NCI-H226 (cell line): ENCODE measurements around the gene IRAK1.

Source experiments
- DNase-seq: peaks from one replicate; pipeline ENCODE4 v3.0.0-alpha.2; 2015

The IRAK1 gene

DNA sequence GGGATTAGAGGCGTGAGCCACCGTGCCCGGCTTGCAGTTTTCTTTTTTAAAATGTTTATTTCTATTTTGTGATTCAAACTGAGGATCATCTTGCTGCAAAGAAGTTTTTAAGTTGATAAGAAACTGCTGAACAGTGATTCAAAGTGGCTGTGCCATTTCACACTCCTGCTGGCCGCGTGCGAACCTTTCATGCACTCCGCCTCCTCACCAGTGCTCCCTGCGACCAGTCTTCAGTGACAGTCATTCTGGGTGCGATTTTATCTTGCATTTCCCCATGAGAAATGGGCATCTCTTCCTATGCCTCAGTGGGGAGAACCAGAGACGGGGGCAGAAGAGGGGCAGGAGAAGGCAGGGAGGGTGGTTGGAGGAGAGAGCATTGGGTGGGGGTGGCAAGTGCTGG is 25.7 kb downstream of the IRAK1 start:
- DNase-seq = no peak

DNA sequence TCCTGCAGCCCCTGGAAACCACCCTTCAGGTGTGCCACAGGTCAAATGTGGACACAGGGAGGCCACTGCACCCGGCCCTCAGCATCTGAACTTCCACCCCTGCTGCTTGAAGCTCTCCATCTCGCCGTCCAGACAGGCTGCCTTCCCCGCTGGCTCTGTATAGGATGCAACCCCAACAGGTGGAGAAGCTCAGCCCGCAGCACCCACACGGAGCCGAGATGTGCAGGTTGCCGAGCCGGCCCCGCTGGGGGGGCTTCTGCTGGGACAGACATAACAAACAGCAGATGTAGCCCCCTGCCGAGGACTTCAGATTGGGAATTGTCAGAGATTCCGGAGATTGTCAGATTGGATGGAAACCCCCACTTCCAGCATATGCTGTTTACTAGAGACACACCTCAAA is 26.6 kb downstream of the IRAK1 start:
- no peak for DNase-seq

- DNase-seq = no peak
These were observed 27.5 kb downstream of the IRAK1 start for GRCh38 chrX:153992180-153992579.

DNA sequence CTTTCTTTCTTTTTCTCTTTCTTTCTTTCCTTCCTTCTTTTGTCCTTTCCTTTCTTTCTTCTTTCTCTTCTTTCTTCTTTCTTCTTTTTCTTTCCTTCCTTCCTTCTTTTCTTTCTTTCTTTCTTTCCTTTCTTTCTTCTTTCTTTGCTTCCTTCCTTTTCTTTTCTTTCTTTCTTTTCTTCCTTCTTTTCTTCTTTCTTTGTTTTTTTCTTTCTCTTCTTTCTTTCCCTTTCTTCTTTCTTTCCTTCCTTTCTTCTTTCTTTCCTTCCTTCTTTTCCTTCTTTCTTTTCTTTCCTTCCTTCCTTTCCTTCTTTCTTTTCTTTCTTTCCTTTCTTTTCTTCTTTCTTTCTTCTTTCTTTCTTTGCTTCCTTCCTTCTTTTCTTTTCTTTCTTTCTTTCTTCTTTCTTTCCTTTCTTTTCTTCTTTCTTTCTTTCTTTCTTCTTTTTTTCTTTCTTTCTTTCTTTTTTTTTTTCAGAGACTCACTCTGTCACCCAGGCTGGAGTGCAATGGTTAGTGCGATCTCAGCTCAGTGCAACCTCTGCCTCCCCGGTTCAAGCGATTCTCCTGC is 28.6 kb downstream of the IRAK1 start:
- DNase-seq = no peak

DNA sequence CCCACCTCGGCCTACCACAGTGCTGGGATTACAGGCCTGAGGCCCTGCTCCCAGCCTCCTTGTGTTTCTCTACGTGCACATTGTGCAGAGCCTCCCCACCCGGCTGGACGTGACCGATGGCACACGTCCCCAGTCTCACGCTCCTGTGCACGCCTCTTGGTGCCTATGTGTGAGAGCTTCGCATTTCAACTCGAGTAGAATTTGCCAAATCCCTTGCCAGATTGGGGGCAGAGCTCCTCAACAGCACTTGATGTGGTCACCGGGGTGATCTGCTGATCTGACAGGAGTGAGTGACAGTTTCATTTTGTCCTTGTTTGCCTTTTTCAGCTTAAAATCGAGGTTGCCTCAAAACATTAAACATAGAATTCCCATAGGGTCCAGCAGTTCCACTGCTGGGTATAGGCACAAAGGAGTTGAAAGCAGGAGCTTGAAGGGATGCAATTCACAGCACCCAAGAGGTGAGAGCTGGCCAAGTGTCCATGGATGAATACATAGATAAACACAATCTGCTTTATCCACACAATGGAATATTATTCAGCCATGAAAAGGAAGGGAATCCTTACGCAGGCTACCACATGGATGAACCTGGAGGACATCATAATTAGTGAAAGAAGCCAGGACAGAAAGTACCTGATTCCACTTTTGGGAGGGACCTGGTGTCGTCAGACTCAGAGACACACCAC is 29.6 kb downstream of the IRAK1 start:
- DNase-seq = no peak

GRCh38 chrX:153988493-153988892 is 31.2 kb downstream of the IRAK1 start:
- DNase-seq = no peak

GRCh38 chrX:153984351-153985178 is 35.1 kb downstream of the IRAK1 start:
- no peak for DNase-seq

DNA sequence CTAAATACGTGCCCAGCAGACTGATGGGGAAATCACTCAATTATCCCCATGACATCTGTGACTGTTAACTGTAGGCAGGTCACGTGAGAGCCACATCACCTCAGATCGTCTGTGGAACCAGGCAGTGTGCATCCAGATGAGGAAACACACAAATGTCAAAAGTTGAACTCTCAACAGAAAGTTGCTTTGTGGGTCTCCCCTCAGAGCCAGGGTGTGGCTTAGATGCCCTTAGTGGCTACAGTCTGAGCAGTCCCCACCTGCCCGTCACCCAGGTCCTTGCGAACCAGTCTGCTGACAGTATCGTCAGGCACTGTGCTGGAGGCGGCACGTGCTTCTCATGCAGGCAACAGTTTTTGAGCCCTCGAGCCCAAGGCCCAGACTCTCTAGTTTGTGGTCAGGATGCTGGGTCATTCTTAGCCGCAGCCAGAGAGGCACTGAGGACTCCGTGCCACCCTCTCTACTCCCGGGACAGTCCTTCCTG is 36.3 kb downstream of the IRAK1 start:
- DNase-seq = no peak

DNA sequence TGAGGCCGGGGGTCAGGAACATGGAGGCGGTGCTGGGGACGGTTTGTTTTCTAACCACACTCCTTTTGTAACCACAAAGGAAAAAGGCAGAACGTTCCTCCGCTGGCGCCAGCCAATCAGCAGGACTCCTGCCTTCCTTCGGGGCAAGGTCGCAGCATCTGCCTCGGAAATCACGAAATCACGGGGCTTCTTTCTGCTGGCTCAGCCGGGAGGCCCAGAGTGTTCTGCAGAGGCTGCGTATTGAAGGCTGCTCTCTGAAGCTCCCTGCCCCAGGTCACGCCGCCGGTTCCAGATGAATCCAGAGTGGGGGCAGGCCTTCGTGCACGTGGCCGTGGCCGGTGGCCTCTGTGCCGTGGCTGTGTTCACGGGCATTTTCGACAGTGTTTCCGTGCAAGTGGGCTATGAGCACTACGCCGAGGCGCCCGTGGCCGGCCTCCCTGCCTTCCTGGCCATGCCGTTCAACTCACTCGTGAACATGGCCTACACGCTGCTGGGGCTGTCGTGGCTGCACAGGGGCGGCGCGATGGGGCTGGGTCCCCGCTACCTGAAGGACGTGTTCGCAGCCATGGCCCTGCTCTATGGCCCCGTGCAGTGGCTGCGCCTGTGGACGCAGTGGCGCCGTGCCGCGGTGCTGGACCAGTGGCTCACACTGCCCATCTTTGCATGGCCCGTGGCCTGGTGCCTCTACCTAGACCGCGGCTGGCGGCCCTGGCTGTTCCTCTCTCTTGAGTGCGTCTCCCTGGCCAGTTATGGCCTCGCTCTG is 37.8 kb downstream of the IRAK1 start:
- DNase-seq = no peak

DNA sequence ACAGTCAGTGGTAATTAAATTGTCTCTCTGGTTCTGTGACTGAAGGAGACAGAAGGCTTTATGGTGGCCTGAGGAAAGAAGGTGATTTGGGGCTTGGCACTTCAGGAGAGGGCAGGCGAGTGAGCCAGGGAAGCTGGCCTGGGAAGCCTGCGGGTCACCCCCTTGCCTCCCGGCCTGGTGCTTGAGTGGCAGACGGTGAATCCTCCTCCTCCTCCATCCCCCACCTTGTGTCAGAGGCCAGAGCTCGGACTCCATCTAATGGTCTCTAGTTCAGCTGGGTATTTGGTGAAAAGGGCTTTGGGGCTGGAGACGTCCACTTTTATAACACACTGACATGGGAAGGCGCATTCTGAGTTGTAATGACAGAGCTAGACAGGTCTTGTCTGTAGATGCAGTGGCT is 38.5 kb downstream of the IRAK1 start:
- no peak for DNase-seq

- peak; percentile 5 for DNase-seq
These were observed 39.3 kb downstream of the IRAK1 start for GRCh38 chrX:153980394-153980793.

DNA sequence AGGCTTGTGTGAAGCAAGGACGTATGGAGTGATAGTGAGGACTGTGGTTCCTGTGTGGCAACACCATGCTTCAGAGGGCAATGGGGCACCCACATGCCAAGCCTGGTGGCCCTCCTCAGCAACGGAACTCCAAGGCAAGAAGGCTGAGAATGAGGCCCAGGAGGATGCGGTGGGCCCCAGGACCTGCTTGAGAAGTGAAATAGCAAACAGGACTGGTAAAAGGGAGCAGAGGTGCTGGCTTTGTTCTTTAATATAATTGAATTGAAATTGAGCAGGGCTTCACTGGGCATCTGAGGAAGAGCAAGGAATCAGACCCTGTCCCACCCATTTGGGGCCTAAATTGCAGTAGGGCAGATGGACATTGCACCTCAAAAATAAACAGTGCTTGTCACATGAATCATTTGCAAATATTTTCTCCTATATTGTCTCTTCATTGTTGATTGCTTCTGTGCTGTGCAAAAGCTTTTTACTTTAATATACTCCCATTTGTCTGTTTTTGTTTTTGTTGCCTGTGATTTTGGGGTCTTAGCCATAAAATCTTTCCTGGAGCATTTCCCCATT is 44.9 kb downstream of the IRAK1 start:
- no peak for DNase-seq

DNA sequence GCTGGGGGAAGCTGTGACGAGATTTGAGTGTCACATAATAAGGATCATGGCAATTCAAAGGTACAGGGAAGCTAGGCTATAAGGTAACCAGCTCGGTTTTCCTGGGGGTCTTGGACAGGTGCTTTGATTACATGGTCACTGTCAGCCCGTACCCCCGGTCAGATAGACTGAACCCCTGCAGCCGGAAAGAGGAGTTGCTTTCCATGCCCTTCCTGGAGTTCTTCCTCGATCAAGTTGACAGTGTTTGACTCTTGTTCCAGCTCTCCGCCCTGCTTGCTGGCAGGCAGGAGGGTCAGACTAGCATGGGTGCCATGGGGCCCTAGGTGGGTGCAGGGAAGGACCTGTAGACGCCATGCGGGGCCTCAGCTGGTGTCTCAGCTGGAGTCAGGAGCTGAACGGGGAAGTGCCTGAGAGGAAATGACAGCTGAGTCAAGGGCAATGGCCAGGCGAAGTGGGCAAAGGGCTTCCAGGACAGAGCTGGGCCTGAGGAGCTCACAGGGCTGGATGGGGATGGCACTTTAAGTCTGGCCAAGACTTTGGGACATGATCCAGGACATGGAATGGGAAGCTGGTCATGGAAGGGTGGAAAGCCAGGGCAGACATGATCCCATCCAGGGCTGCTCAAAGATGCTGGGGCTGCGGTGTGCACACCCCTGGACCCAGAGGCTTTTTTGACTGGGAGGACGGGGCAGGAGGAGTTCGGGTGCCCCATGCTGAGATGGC is 45.5 kb downstream of the IRAK1 start:
- DNase-seq = no peak

DNA sequence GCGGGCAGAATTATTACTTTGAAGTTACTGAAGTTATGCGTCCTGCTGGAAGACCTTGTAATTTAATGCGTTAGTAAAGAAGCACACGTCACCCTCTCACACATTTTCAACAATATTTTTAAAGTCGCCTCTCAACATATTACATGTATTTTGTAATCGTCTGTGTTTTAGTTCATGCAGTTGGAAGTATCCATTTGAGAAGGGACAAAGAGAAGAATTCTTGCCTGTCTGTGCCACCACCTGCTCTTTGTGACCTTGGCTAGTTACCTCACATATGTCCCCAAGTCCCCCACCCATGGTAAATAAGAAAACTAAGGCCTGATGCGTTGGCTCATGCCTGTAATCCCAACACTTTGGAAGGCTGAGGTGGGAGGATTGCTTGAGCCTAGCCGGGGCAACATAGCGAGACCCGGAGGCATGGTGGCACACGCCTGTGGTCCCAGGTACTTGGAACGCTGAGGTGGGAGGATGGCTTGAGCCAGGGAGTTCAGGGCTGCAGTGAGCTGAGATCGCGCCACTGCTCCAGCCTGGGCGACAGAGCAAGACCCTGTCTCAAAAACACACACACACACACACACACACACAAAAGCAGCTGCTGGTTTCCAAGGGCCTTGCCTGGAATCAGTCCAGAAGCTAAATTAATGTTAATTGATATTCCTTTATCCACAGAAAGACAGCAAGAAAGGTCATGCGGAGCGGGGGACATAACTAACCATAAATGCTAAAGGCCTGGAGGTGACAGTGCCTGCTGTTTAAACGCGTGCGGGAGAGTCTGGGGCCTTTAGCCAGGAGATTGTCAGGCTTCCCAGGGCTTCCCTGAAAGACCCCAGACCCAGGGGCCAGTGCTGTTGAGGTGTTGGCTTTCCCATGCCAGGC is 46.3 kb downstream of the IRAK1 start:
- no peak for DNase-seq

GRCh38 chrX:153972368-153973126 is 47.2 kb downstream of the IRAK1 start, which contains the start of gene TMEM187:
Gene TMEM187, plus strand, starts transcription at chrX:153972754. Its CDS starts 9,309 bp downstream, at chrX:153982063.
- DNase-seq = peak; percentile 75

- DNase-seq = peak; percentile 73
These were observed 48.0 kb downstream of the IRAK1 start, which contains the start of gene HCFC1 for GRCh38 chrX:153971450-153972367. Gene HCFC1, minus strand, starts transcription at chrX:153971818. Its CDS starts 978 bp downstream, at chrX:153970840.

DNA sequence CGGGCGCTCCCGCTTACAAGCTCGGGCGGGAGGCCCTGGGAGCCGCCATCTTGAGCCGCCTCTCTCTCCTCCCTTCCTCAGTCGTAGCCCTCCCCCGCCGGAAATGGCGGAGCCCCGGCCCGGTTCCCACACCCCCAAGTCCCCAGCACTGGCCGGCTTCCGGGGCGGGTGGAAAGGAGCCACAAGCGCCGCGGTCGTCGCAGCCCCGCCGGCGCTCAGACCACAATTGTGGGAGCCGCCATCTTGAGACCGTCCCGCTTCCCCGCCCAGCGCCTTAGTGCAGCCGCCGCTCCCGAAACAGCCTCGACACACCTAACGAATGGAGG is 48.6 kb downstream of the IRAK1 start:
- peak; percentile 82 for DNase-seq

DNA sequence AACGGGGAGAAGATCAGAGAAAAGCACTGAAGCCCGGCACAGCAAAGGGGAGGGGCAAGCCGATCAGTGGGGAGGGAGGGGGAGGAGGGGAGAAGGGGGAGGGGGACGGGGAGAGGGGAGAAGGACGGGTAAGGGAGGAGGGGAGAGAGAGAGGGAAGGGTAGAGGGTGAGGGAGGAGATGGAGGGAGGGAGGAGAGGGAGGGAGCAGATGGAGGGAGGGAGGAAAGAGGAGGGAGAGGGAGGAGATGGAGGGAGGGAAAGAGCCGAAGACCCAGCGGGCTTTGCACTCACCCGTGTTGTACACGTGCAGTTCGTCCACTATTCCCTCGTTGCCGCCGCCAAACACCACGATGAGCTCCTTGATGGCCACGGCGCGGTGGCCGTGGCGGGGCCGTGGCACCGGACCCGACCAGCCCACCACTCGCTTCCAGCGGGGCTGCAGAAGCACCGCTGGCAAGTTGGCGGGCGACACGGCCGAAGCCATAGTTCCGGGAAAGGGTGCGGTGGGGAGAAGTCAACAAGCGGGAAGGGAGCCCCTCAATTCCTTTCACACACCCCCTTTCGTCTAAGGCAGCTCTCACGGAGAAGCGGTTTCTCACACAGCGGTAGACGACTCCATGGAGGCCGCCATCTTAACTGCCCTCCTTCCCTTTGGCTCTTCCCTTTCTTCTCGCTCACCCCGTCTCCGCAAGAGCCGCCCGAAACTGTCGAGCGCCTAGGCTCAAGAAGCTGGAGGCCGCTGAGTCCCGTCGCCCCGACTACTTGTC is 49.2 kb downstream of the IRAK1 start:
- peak; percentile 15 for DNase-seq
